Upper lobe of left lung (tissue), 4 donors: Measurements from ENCODE around the gene CSF3R.

ENCODE experiments used
- CTCF ChIP-seq, 6 experiments: fragments of 450-650 bp in 4 of 6; fragments of 200-600 bp in 2 of 6; sonication (generic) in 2 of 6; IDR thresholded peaks; one replicate each; pipeline ENCODE4 v1.5.1; 2016 to 2019; ENCODE audit warnings: antibody characterized with exemption in 6 of 6
- POLR2A ChIP-seq, 4 donors: fragments of 450-650 bp; IDR thresholded peaks; one replicate each; pipeline ENCODE4 v1.5.1; 2016 to 2017; ENCODE audit warnings: antibody characterized with exemption in 4 of 4, mild to moderate bottlenecking in 2 of 4
- POLR2AphosphoS5 ChIP-seq, 2 donors: sonication (generic); formaldehyde crosslinking; IDR thresholded peaks; one replicate each; pipeline ENCODE4 v1.5.1; 2017; ENCODE audit warnings: antibody characterized with exemption in 2 of 2

- no peak for TF ChIP-seq CTCF (IDR thresholded peaks at IDR 0.05)
- no peak for TF ChIP-seq POLR2AphosphoS5 (IDR thresholded peaks at IDR 0.05)
- no peak for TF ChIP-seq POLR2A (IDR thresholded peaks at IDR 0.05)
These were observed 64.8 kb downstream of the CSF3R start for GRCh38 chr1:36417931-36418330.
